ENCODE measurements around the gene LMLN. TPM values are rescaled to one million over a fixed set of nuclear protein-coding genes. Genes with fewer than 3 reads are reported as not detected.

Gene LMLN
- total RNA-seq, 2 experiments from 2014 or later, result 3.5 to 3.6 TPM

GRCh38 chr3:198030726-198031125 lies 70.7 kb downstream of the LMLN start:
- Mint-ChIP-seq H3K36me3 (ENCODE audit: low read depth) (peaks cover 23% of the 10 kb centered on the region), H3K27ac (no peak overlapping the region), H3K27me3 (no peaks in the 10 kb centered on the region), H3K9me3 (no peaks in the 10 kb centered on the region), H3K4me3 (no peak overlapping the region), H3K4me1 (ENCODE audit: low read depth) (no peaks in the 10 kb centered on the region)
- ATAC-seq (ENCODE audit: poor library complexity) (no peak), DNase-seq (no peak)
- Histone ChIP-seq H3K27me3 (ENCODE audit: control insufficient read depth in 1 of 2, insufficient read depth in 2 of 2, low read length in 2 of 2) (no peaks in the 10 kb centered on the region), H3K36me3 (ENCODE audit: insufficient read depth, low read length) (no peaks in the 10 kb centered on the region), H3K4me1 (ENCODE audit: insufficient read depth, low read length) (no peaks in the 10 kb centered on the region), H3K9me3 (ENCODE audit: control insufficient read depth in 1 of 2, insufficient read depth in 1 of 2, low read length in 2 of 2) (no peaks in the 10 kb centered on the region), H3K4me3 (ENCODE audit: low read length) (no peak overlapping the region), H3K27ac (ENCODE audit: low read depth in 1 of 2, low read length in 2 of 2) (no peak overlapping the region)
- CTCF ChIA-PET, result no interaction called here
- intact Hi-C loops (cut with DNase I, micrococcal nuclease), result no loop called here
- POLR2A ChIA-PET, result no interaction called here
- TF ChIP-seq CTCF (IDR thresholded peaks at IDR 0.05), result no peak

DNA sequence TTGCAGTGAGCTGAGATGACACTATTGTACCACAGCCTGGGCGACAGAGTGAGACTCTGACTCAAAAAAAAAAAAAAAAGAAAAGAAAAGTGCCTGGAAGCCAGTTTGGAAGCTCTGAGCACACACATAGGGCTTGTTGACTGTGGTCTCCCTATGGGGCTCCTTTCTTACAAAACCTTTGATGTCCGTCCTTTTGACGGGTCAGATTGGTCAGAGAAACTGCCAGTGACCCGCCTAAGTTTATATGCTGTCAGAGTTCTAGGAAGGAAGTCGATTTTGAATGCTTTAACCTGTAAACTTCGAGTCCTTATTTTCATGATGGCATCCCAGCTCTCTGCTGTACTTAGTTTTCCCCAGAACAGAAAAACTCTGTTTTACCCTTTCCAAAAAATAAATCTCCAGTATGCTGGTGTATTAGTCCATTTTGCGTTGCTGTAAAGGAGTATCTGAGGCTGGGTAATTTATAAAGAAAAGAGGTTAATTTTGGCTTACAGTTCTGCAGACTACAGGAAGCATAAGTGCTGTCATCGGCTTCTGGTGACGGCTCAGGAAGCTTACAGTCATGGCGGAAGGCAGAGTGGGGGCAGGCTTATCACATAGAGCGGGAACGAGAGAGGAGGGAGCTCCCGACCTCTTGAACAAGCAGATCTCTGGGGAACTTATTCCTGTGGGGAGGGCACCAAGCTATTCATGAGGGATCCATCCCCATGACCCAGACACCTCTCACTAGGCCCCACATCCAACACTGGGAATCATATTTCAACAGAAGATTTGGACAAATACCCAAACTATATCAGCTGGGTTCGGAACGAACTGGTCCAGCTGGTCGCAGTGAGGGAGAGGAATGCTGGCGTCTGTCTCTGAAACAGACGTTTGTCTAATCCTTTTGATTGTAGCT lies 72.3 kb downstream of the LMLN start:
- POLR2A ChIA-PET, result no interaction called here
- H3K4me1 Mint-ChIP-seq (ENCODE audit: low read depth), result no peaks in the 10 kb centered on the region
- intact Hi-C loops (cut with DNase I, micrococcal nuclease), result no loop called here
- TF ChIP-seq CTCF (IDR thresholded peaks at IDR 0.05), result no peak
- no peak for DNase-seq
- H3K27ac ChIP-seq (ENCODE audit: low read depth in 1 of 2, low read length in 2 of 2), result no peak overlapping the region
- H3K27me3 Mint-ChIP-seq, result no peaks in the 10 kb centered on the region
- peaks cover 11% of the 10 kb centered on the region for H3K36me3 Mint-ChIP-seq (ENCODE audit: low read depth)
- H3K4me3 Mint-ChIP-seq, result no peak overlapping the region
- H3K4me3 ChIP-seq (ENCODE audit: low read length), result no peak overlapping the region
- no peaks in the 10 kb centered on the region for H3K9me3 ChIP-seq (ENCODE audit: control insufficient read depth in 1 of 2, insufficient read depth in 1 of 2, low read length in 2 of 2)
- no peaks in the 10 kb centered on the region for H3K36me3 ChIP-seq (ENCODE audit: insufficient read depth, low read length)
- H3K4me1 ChIP-seq (ENCODE audit: insufficient read depth, low read length), result no peaks in the 10 kb centered on the region
- H3K27ac Mint-ChIP-seq, result no peak overlapping the region
- no peaks in the 10 kb centered on the region for H3K9me3 Mint-ChIP-seq
- CTCF ChIA-PET, result no interaction called here
- no peaks in the 10 kb centered on the region for H3K27me3 ChIP-seq (ENCODE audit: control insufficient read depth in 1 of 2, insufficient read depth in 2 of 2, low read length in 2 of 2)
- no peak for ATAC-seq (ENCODE audit: poor library complexity)

DNA sequence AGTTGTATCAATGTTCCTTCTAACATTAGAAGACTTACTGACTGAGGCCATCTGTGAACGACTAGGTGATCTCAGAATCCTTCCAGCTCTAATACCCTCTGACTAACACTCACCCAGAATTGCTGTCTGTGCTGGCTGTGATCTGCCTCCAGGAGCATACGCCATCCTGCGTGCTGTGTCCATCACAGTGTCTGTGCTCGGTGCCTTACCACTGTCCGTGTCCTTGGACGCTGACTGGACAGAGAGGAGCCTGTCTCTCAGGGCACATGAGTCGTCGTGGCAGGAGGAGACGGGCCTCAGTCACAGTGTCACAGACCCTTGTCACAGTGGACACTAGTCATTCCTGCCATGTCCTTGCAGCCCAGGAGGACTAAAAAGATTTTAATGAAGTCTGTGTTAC lies 83.1 kb downstream of the LMLN start:
- Histone ChIP-seq H3K36me3 (ENCODE audit: insufficient read depth, low read length) (no peaks in the 10 kb centered on the region), H3K4me1 (ENCODE audit: insufficient read depth, low read length) (no peaks in the 10 kb centered on the region), H3K27ac (ENCODE audit: low read depth in 1 of 2, low read length in 2 of 2) (no peak overlapping the region), H3K4me3 (ENCODE audit: low read length) (no peak overlapping the region), H3K27me3 (ENCODE audit: control insufficient read depth in 1 of 2, insufficient read depth in 2 of 2, low read length in 2 of 2) (no peaks in the 10 kb centered on the region), H3K9me3 (ENCODE audit: control insufficient read depth in 1 of 2, insufficient read depth in 1 of 2, low read length in 2 of 2) (no peaks in the 10 kb centered on the region)
- Mint-ChIP-seq H3K27ac (no peak overlapping the region), H3K9me3 (no peaks in the 10 kb centered on the region), H3K4me1 (ENCODE audit: low read depth) (no peaks in the 10 kb centered on the region), H3K27me3 (no peaks in the 10 kb centered on the region), H3K36me3 (ENCODE audit: low read depth) (peaks cover 8% of the 10 kb centered on the region), H3K4me3 (no peak overlapping the region)
- intact Hi-C loops (cut with DNase I, micrococcal nuclease), result loop anchor here in 1 of 2 experiments (10.0 kb wide), 1 partner anchor 118 kb away; no protein-coding TSS in a partner anchor
- ChIA-PET POLR2A (no interaction called here), CTCF (no interaction called here)
- DNase-seq (no peak), ATAC-seq (ENCODE audit: poor library complexity) (no peak)
- no peak for TF ChIP-seq CTCF (IDR thresholded peaks at IDR 0.05)
